Activated T-cell treated with anti-CD3 and anti-CD28 coated beads for 1 hour (primary cell): Measurements from ENCODE around the gene MRPL42.
"Not testable (repeated sequence)": the region's sequence is repeated elsewhere in the genome, so short reads cannot be mapped to it uniquely, and the experiment has no call there.

Experiments used
- DNase-seq: peaks from one replicate; pipeline ENCODE4 v3.0.0-alpha.2; 2020; ENCODE audit warnings: low read depth

Gene MRPL42

GRCh38 chr12:93467351-93468007 lies at the start of gene MRPL42:
Gene MRPL42 (plus strand): TSS chr12:93467514. CDS start chr12:93469286, 1,772 bp downstream.
- peak; percentile 93 for DNase-seq

GRCh38 chr12:93417967-93418480 lies 49.3 kb upstream of the MRPL42 start:
- no peak for DNase-seq

GRCh38 chr12:93419388-93420034 lies 47.8 kb upstream of the MRPL42 start:
- no peak for DNase-seq

- no peak for DNase-seq
Observed at GRCh38 chr12:93422050-93422449, 45.3 kb upstream of the MRPL42 start.

GRCh38 chr12:93425736-93426411 lies 41.4 kb upstream of the MRPL42 start:
- DNase-seq = no peak

- DNase-seq = no peak
Observed at GRCh38 chr12:93426412-93426805, 40.9 kb upstream of the MRPL42 start.

GRCh38 chr12:93427779-93428564 lies 39.3 kb upstream of the MRPL42 start:
- DNase-seq = no peak

GRCh38 chr12:93429448-93429847 lies 37.9 kb upstream of the MRPL42 start:
- no peak for DNase-seq

- DNase-seq = no peak
Observed at GRCh38 chr12:93429852-93430251, 37.5 kb upstream of the MRPL42 start.

GRCh38 chr12:93430280-93430679 lies 37.0 kb upstream of the MRPL42 start:
- no peak for DNase-seq

GRCh38 chr12:93432031-93432430 lies 35.3 kb upstream of the MRPL42 start:
- not testable (repeated sequence) for DNase-seq

GRCh38 chr12:93434256-93434865 lies 33.0 kb upstream of the MRPL42 start:
- no peak for DNase-seq

GRCh38 chr12:93438266-93439050 lies 28.9 kb upstream of the MRPL42 start:
- DNase-seq = no peak

GRCh38 chr12:93440043-93440835 lies 27.1 kb upstream of the MRPL42 start:
- no peak for DNase-seq

GRCh38 chr12:93441081-93441616 lies 26.2 kb upstream of the MRPL42 start:
- peak; percentile 17 for DNase-seq

GRCh38 chr12:93441617-93442410 lies 25.5 kb upstream of the MRPL42 start, which contains the start of gene UBE2N:
Gene UBE2N (minus strand): TSS chr12:93441947. CDS start chr12:93441884, 63 bp downstream.
- peak; percentile 93 for DNase-seq

- DNase-seq = no peak
Observed at GRCh38 chr12:93442411-93443340, 24.6 kb upstream of the MRPL42 start.

GRCh38 chr12:93443576-93443975 lies 23.7 kb upstream of the MRPL42 start:
- no peak for DNase-seq
